Heart right ventricle (tissue), 16 donors: Measurements from ENCODE around the gene C4orf50. TPM values are rescaled to one million over a fixed set of nuclear protein-coding genes. Genes with fewer than 3 reads are reported as not detected.

Experiments used
- ATAC-seq, 8 donors: fragments of 200-7000 bp; cut with Tn5 transposase; one replicate each; pipeline ENCODE4 v1.9.1; 2020; ENCODE audit warnings: mild to moderate bottlenecking in 8 of 8, moderate library complexity in 8 of 8, moderate number of reproducible peaks in 1 of 8
- DNase-seq, 2 donors: peaks; one replicate each; pipeline ENCODE4 v3.0.0-alpha.2; 2020
- H3K27ac ChIP-seq, 10 donors: fragments of 200-600 bp; sonication (generic) in 2 of 10; one replicate each; pipeline versions ENCODE4 v1.5.0 to v1.8.0; 2020 to 2022; ENCODE audit warnings: mild to moderate bottlenecking in 3 of 10
- H3K27me3 ChIP-seq, 7 donors: fragments of 200-600 bp; one replicate each; pipeline ENCODE4 v1.8.0; 2021 to 2022; ENCODE audit warnings: mild to moderate bottlenecking in 2 of 7
- H3K36me3 ChIP-seq, 9 donors: fragments of 200-600 bp; sonication (generic) in 1 of 9; one replicate each; pipeline versions ENCODE4 v1.5.0 to v1.8.0; 2020 to 2022; ENCODE audit warnings: mild to moderate bottlenecking in 2 of 9
- H3K4me1 ChIP-seq, 9 donors: fragments of 200-600 bp; sonication (generic) in 1 of 9; one replicate each; pipeline versions ENCODE4 v1.5.0 to v1.8.0; 2020 to 2022; ENCODE audit warnings: mild to moderate bottlenecking in 4 of 9
- H3K4me3 ChIP-seq, 10 donors: fragments of 200-600 bp; sonication (generic) in 2 of 10; one replicate each; pipeline versions ENCODE4 v1.5.0 to v1.8.0; 2020 to 2022; ENCODE audit warnings: mild to moderate bottlenecking in 7 of 10, moderate library complexity in 2 of 10
- H3K9me3 ChIP-seq, 11 donors: fragments of 200-600 bp in 10 of 11; sonication (generic) in 2 of 11; one replicate each; pipeline versions ENCODE4 v1.5.0 to v1.8.0; 2013 to 2022; ENCODE audit warnings: mild to moderate bottlenecking in 2 of 11, control low read depth in 1 of 11, moderate library complexity in 1 of 11
- CTCF ChIP-seq, 9 donors: fragments of 200-600 bp; sonication (generic) in 2 of 9; IDR thresholded peaks; one replicate each; pipeline versions ENCODE4 v1.5.0 to v1.8.0; 2021 to 2022; ENCODE audit warnings: antibody characterized with exemption in 9 of 9, mild to moderate bottlenecking in 5 of 9, moderate library complexity in 1 of 9
- WGBS, 2 donors: extraction: QIAGEN DNeasy Blood & Tissue Kit; methylation state at CpG; one replicate each; pipeline ENCODE4 v1.1.7; 2013; ENCODE audit warnings: inconsistent platforms in 1 of 2; 5-methylcytosine and 5-hydroxymethylcytosine counted together
- intact Hi-C, 10 donors: fragments of 100-400 bp; cut with DNase I; formaldehyde crosslinking; loops; one replicate each; pipeline versions ENCODE4 v1.11.1 to v1.14.2; 2022
- polyA plus RNA-seq, 2 donors: library from polyadenylated mRNA; stranded (reverse); fragments of 200-250 nt; gene quantifications; one replicate each; pipeline ENCODE4 v1.2.3, GENCODE V29; 2013
- total RNA-seq, 10 donors: library from RNA; stranded (reverse); fragmentation: NEBNext Ultra II Directional in 3 of 10; extraction: Animal tissue kit (Norgen Biotek cat#: 25700) in 3 of 10; gene quantifications; one replicate each; pipeline versions ENCODE4 v1.2.1 to v1.2.4, GENCODE V29; 2021 to 2023
- donor health status: Arrhythmogenic right ventricular cardiomyopathy.
- donor health status: ischemic (EF 13 %, LVEDD 7.1; RV severe dilation, severe dysfunction).
- donor health status: healthy with polysubstance abuse.
- donor health status: DM: no; HTN: yes; CAD: no.
- donor health status: DM: no; HTN: no; CAD: no.
- donor health status: ischemic (EF 25% LVEDD 6.9; RV normal size, moderate dysfunction).
- donor health status: ischemic (EF 25% LVEDD 5.7; RV mildly dilated, moderate dysfunction).
- donor health status: healthy.
- donor health status: DM: yes; HTN: yes; CAD: no.
- donor health status: Ischemic cardiomyopathy.
- donor health status: ischemic (EF 35%, LVEDD 5.7; RV mildly dilated, moderate dysfunction).
- donor health status: nonischemic (EF 11% LVEDD 7.7; RV severe dilation, severe dysfunction).
- donor health status: DM: yes; HTN: yes; CAD: no.
- donor health status: PGD.
- donor health status: ischemic (EF 29% LVEDD 5.4; RV normal size, mild dysfunction).
- donor health status: nonischemic (EF 23%, LVEDD 6.1; RV moderate dilation, normal function).

Gene C4orf50
- total and polyA plus RNA-seq, 12 donors, result 0.05 TPM; not detected in 11

GRCh38 chr4:5916229-5916628 is 102.0 kb downstream of the C4orf50 start:
- H3K9me3 ChIP-seq, result peaks cover 0 to 8% (median 0%) of the 10 kb centered on the region in 11 donors
- H3K36me3 ChIP-seq, result no peaks in the 10 kb centered on the region
- TF ChIP-seq CTCF (IDR thresholded peaks at IDR 0.05), result no peak
- H3K27me3 ChIP-seq, result peaks cover 0 to 41% (median 36%) of the 10 kb centered on the region in 7 donors
- H3K27ac ChIP-seq, result no peak overlapping the region
- intact Hi-C loops, result no loop called here
- ATAC-seq, result no peak
- DNase-seq, result no peak
- no peak overlapping the region for H3K4me3 ChIP-seq
- H3K4me1 ChIP-seq, result no peaks in the 10 kb centered on the region
- 69 to 70% methylated on average over 3 of the region's 3 CpGs for WGBS, 2 donors

- DNase-seq (no peak), ATAC-seq (no peak)
- 88 to 89% methylated on average over 7 of the region's 7 CpGs for WGBS, 2 donors
These were observed 104.8 kb downstream of the C4orf50 start for GRCh38 chr4:5913454-5913853.

GRCh38 chr4:5912614-5913019 is 105.6 kb downstream of the C4orf50 start:
- intact Hi-C loops, result no loop called here
- Histone ChIP-seq H3K27ac (no peak overlapping the region), H3K36me3 (no peaks in the 10 kb centered on the region), H3K9me3 (peaks cover 0 to 30% (median 8%) of the 10 kb centered on the region in 11 donors), H3K27me3 (peaks cover 0 to 19% (median 8%) of the 10 kb centered on the region in 7 donors), H3K4me1 (no peaks in the 10 kb centered on the region), H3K4me3 (no peak overlapping the region)
- DNase-seq (no peak), ATAC-seq (no peak)
- TF ChIP-seq CTCF (IDR thresholded peaks at IDR 0.05), result no peak
- WGBS, 2 donors, result 38 to 58% methylated on average over 1 of the region's 1 CpG

More at GRCh38 chr4:5913454-5913853, 104.8 kb downstream of the C4orf50 start:
- Histone ChIP-seq H3K27ac (no peak overlapping the region), H3K4me1 (no peaks in the 10 kb centered on the region), H3K9me3 (peaks cover 0 to 22% (median 5%) of the 10 kb centered on the region in 11 donors), H3K36me3 (no peaks in the 10 kb centered on the region), H3K27me3 (peaks cover 0 to 20% (median 14%) of the 10 kb centered on the region in 7 donors), H3K4me3 (no peak overlapping the region)
- intact Hi-C loops, result no loop called here
- no peak for TF ChIP-seq CTCF (IDR thresholded peaks at IDR 0.05)

- Histone ChIP-seq H3K4me3 (no peak overlapping the region), H3K27me3 (peaks cover 0 to 36% (median 22%) of the 10 kb centered on the region in 7 donors), H3K4me1 (no peaks in the 10 kb centered on the region), H3K27ac (no peak overlapping the region), H3K36me3 (no peaks in the 10 kb centered on the region), H3K9me3 (peaks cover 0 to 39% (median 9%) of the 10 kb centered on the region in 11 donors)
- TF ChIP-seq CTCF (IDR thresholded peaks at IDR 0.05), result no peak
- WGBS, 2 donors, result 59 to 64% methylated on average over 3 of the region's 3 CpGs
- intact Hi-C loops, result no loop called here
- DNase-seq (no peak), ATAC-seq (peak in 3 of 8 donors; percentile 50 to 77 (median 62))
These were observed 109.3 kb downstream of the C4orf50 start for GRCh38 chr4:5908876-5909427.
